WTC11 (cell line): ENCODE results near the gene GPBP1L1. TPM values are rescaled to one million over a fixed set of nuclear protein-coding genes. Genes with fewer than 3 reads are reported as not detected.

Experiments
- ATAC-seq: fragments of 200-7000 bp; cut with Tn5 transposase; 2 replicates; pipeline ENCODE4 v1.10.0; 2021; ENCODE audit warnings: mild to moderate bottlenecking, moderate library complexity
- CTCF ChIA-PET: fragments of 300-600 bp; sonication (Branson Sonifier 250); formaldehyde crosslinking; loops from one replicate; lab custom pipeline; 2021; ENCODE audit warnings: antibody characterized with exemption; lab: Charles Lee
- POLR2A ChIA-PET: fragments of 350-600 bp; sonication (Branson Sonifier 250); formaldehyde crosslinking; loops from one replicate; lab custom pipeline; 2021; ENCODE audit warnings: antibody characterized with exemption; lab: Charles Lee
- DNase-seq: peaks from one replicate; pipeline ENCODE4 v3.0.0; 2021; ENCODE audit warnings: low spot score
- H3K27ac Mint-ChIP-seq: 2 replicates; pipeline ENCODE4 v1.8.0; 2021; ENCODE audit warnings: mixed read lengths
- H3K27me3 Mint-ChIP-seq: 2 replicates; pipeline ENCODE4 v1.8.0; 2021; ENCODE audit warnings: low read depth, mild to moderate bottlenecking, moderate library complexity, mixed read lengths
- H3K36me3 Mint-ChIP-seq: 2 replicates; pipeline ENCODE4 v1.8.0; 2021; ENCODE audit warnings: mixed read lengths
- H3K4me1 Mint-ChIP-seq: 2 replicates; pipeline ENCODE4 v1.8.0; 2022; ENCODE audit warnings: mixed read lengths
- H3K4me3 Mint-ChIP-seq: 2 replicates; pipeline ENCODE4 v1.8.0; 2021; ENCODE audit warnings: mild to moderate bottlenecking, moderate library complexity, mixed read lengths
- H3K9me3 Mint-ChIP-seq: 2 replicates; pipeline ENCODE4 v1.8.0; 2021; ENCODE audit warnings: mixed read lengths
- AR ChIP-seq: fragments of 250-450 bp; sonication (Bioruptor Pico); IDR thresholded peaks from 2 replicates; pipeline ENCODE4 v1.9.0; 2021; ENCODE audit warnings: mild to moderate bottlenecking
- ARID4B ChIP-seq: sonication (generic); formaldehyde crosslinking; IDR thresholded peaks from 2 replicates; pipeline ENCODE4 v1.8.0; 2023; ENCODE audit warnings: missing genetic modification reagents, mild to moderate bottlenecking, borderline replicate concordance
- ATF2 ChIP-seq: sonication (generic); formaldehyde crosslinking; IDR thresholded peaks from 2 replicates; pipeline ENCODE4 v1.8.1; 2022; ENCODE audit warnings: low read depth, missing genetic modification reagents, borderline replicate concordance
- CREM ChIP-seq: sonication (generic); formaldehyde crosslinking; IDR thresholded peaks from 2 replicates; pipeline ENCODE4 v1.8.1; 2022; ENCODE audit warnings: mild to moderate bottlenecking, missing genetic modification reagents, moderate library complexity
- E2F4 ChIP-seq: sonication (generic); formaldehyde crosslinking; IDR thresholded peaks from 2 replicates; pipeline ENCODE4 v1.8.1; 2022; ENCODE audit warnings: low read depth, mild to moderate bottlenecking, moderate library complexity, missing genetic modification reagents, borderline replicate concordance
- FOXJ3 ChIP-seq: sonication (generic); formaldehyde crosslinking; IDR thresholded peaks from 2 replicates; pipeline ENCODE4 v1.9.0; 2021; ENCODE audit warnings: missing genetic modification reagents, mild to moderate bottlenecking, borderline replicate concordance
- FOXK1 ChIP-seq: sonication (generic); formaldehyde crosslinking; IDR thresholded peaks from 2 replicates; pipeline ENCODE4 v1.8.0; 2022; ENCODE audit warnings: mild to moderate bottlenecking, moderate library complexity, missing genetic modification reagents
- FOXP1 ChIP-seq: sonication (generic); formaldehyde crosslinking; IDR thresholded peaks from 2 replicates; pipeline ENCODE4 v1.8.0; 2022; ENCODE audit warnings: missing genetic modification reagents, mild to moderate bottlenecking, moderate library complexity, borderline replicate concordance
- GABPB1 ChIP-seq: sonication (generic); formaldehyde crosslinking; IDR thresholded peaks from 2 replicates; pipeline ENCODE4 v1.8.1; 2023; ENCODE audit warnings: mild to moderate bottlenecking, missing genetic modification reagents
- KAT7 ChIP-seq: sonication (generic); formaldehyde crosslinking; IDR thresholded peaks from 2 replicates; pipeline ENCODE4 v1.8.1; 2023; ENCODE audit warnings: missing genetic modification reagents, mild to moderate bottlenecking, borderline replicate concordance
- NFYB ChIP-seq: sonication (generic); formaldehyde crosslinking; conservative IDR thresholded peaks from 2 replicates; pipeline ENCODE4 v1.8.0; 2022; ENCODE audit warnings: low read depth, missing genetic modification reagents
- NR1H2 ChIP-seq: sonication (generic); formaldehyde crosslinking; IDR thresholded peaks from 2 replicates; pipeline ENCODE4 v1.9.0; 2021; ENCODE audit warnings: mild to moderate bottlenecking, moderate library complexity, missing genetic modification reagents
- NR2C2 ChIP-seq: sonication (generic); formaldehyde crosslinking; IDR thresholded peaks from 2 replicates; pipeline ENCODE4 v1.8.0; 2022; ENCODE audit warnings: mild to moderate bottlenecking, missing genetic modification reagents
- PREB ChIP-seq: sonication (generic); formaldehyde crosslinking; IDR thresholded peaks from 2 replicates; pipeline ENCODE4 v1.8.1; 2022; ENCODE audit warnings: mild to moderate bottlenecking, missing genetic modification reagents, moderate library complexity, borderline replicate concordance
- PRRX2 ChIP-seq: fragments of 250-450 bp; sonication (Bioruptor Pico); IDR thresholded peaks from 2 replicates; pipeline ENCODE4 v1.8.0; 2021; ENCODE audit warnings: mild to moderate bottlenecking
- ZNF121 ChIP-seq: sonication (generic); formaldehyde crosslinking; IDR thresholded peaks from 2 replicates; pipeline ENCODE4 v1.8.0; 2023; ENCODE audit warnings: missing genetic modification reagents
- ZNF219 ChIP-seq: sonication (generic); formaldehyde crosslinking; IDR thresholded peaks from 2 replicates; pipeline ENCODE4 v1.8.0; 2023; ENCODE audit warnings: missing genetic modification reagents, mild to moderate bottlenecking, borderline replicate concordance
- ZNF232 ChIP-seq: sonication (generic); formaldehyde crosslinking; IDR thresholded peaks from 2 replicates; pipeline ENCODE4 v1.8.0; 2022; ENCODE audit warnings: mild to moderate bottlenecking, missing genetic modification reagents
- ZNF281 ChIP-seq: sonication (generic); formaldehyde crosslinking; IDR thresholded peaks from 2 replicates; pipeline ENCODE4 v1.8.0; 2023; ENCODE audit warnings: mild to moderate bottlenecking, missing genetic modification reagents
- ZNF416 ChIP-seq: fragments of 250-450 bp; sonication (Bioruptor Pico); IDR thresholded peaks from 2 replicates; pipeline ENCODE4 v1.9.0; 2021; ENCODE audit warnings: mild to moderate bottlenecking, inconsistent platforms
- ZNF671 ChIP-seq: fragments of 250-450 bp; sonication (Bioruptor Pico); IDR thresholded peaks from 2 replicates; pipeline ENCODE4 v1.8.0; 2021; ENCODE audit warnings: mild to moderate bottlenecking
- total RNA-seq: library from RNA; stranded (reverse); gene quantifications from 3 replicates; pipeline ENCODE4 v1.2.3, GENCODE V29; 2021

GPBP1L1 gene
- total RNA-seq, 1 experiment from 2014 or later, result 126 TPM

GRCh38 chr1:45682942-45683341 is 3.4 kb downstream of the GPBP1L1 start:
- TF ChIP-seq FOXP1 (CRISPR knock-in tag) (no peak), NR2C2 (CRISPR knock-in tag) (no peak), ZNF121 (no peak), FOXJ3 (CRISPR knock-in tag) (no peak), ZNF219 (CRISPR knock-in tag) (no peak), NFYB (no peak), KAT7 (CRISPR knock-in tag) (no peak)
- H3K4me1 Mint-ChIP-seq, result peaks cover 65% of the 10 kb centered on the region
- POLR2A ChIA-PET, result no interaction called here
- peak overlapping the region; percentile 17 for H3K4me3 Mint-ChIP-seq
- H3K27me3 Mint-ChIP-seq, result no peaks in the 10 kb centered on the region; the same call in 1 of the 2 replicates
- peaks cover 5% of the 10 kb centered on the region for H3K36me3 Mint-ChIP-seq
- H3K9me3 Mint-ChIP-seq, result no peaks in the 10 kb centered on the region
- CTCF ChIA-PET, result interaction anchor here (0.6 to 0.7 kb wide), 2 partner anchors 21 to 120 kb away, joined by 4 read pairs; no protein-coding TSS in a partner anchor
- 0 out of 2 replicates have a peak overlapping the region, but pooled peaks have one; percentile 3 for H3K27ac Mint-ChIP-seq
- DNase-seq (no peak), ATAC-seq (no peak)

- Mint-ChIP-seq H3K9me3 (no peaks in the 10 kb centered on the region), H3K4me3 (peak overlapping the region; percentile 28), H3K27me3 (no peaks in the 10 kb centered on the region), H3K27ac (peak overlapping the region; percentile 58), H3K36me3 (no peaks in the 10 kb centered on the region; the same call in 1 of the 2 replicates), H3K4me1 (peaks cover 76% of the 10 kb centered on the region)
- ATAC-seq (no peak), DNase-seq (no peak)
- ChIA-PET POLR2A (interaction anchor here (0.6 kb wide), 1 partner anchor 399 kb away, joined by 3 read pairs; no protein-coding TSS in a partner anchor), CTCF (no interaction called here)
- no peak for TF ChIP-seq ZNF232
- no peak for TF ChIP-seq ZNF671 (CRISPR knock-in tag)
- no peak for TF ChIP-seq CREM (CRISPR knock-in tag)
- TF ChIP-seq ZNF416 (CRISPR knock-in tag), result no peak
- TF ChIP-seq E2F4, result no peak
- no peak for TF ChIP-seq AR (CRISPR knock-in tag)
- no peak for TF ChIP-seq ATF2 (CRISPR knock-in tag)
- no peak for TF ChIP-seq PRRX2 (CRISPR knock-in tag)
- TF ChIP-seq NR1H2 (CRISPR knock-in tag), result no peak
- TF ChIP-seq ZNF281 (CRISPR knock-in tag), result no peak
- no peak for TF ChIP-seq ARID4B (CRISPR knock-in tag)
- no peak for TF ChIP-seq GABPB1 (CRISPR knock-in tag)
- no peak for TF ChIP-seq PREB
- TF ChIP-seq FOXK1, result no peak
- no peak for TF ChIP-seq FOXP1 (CRISPR knock-in tag)
Measured at GRCh38 chr1:45679123-45679522, 7.2 kb downstream of the GPBP1L1 start.
